Putamen (tissue), 1 donor: ENCODE measurements around the gene MAP4.
"Not testable (repeated sequence)": the region's sequence is repeated elsewhere in the genome, so short reads cannot be mapped to it uniquely, and the experiment has no call there.

Source experiments
- DNase-seq: peaks from one replicate; pipeline ENCODE4 v3.0.0-alpha.2; 2016; ENCODE audit warnings: low spot score

MAP4 gene, protein sequence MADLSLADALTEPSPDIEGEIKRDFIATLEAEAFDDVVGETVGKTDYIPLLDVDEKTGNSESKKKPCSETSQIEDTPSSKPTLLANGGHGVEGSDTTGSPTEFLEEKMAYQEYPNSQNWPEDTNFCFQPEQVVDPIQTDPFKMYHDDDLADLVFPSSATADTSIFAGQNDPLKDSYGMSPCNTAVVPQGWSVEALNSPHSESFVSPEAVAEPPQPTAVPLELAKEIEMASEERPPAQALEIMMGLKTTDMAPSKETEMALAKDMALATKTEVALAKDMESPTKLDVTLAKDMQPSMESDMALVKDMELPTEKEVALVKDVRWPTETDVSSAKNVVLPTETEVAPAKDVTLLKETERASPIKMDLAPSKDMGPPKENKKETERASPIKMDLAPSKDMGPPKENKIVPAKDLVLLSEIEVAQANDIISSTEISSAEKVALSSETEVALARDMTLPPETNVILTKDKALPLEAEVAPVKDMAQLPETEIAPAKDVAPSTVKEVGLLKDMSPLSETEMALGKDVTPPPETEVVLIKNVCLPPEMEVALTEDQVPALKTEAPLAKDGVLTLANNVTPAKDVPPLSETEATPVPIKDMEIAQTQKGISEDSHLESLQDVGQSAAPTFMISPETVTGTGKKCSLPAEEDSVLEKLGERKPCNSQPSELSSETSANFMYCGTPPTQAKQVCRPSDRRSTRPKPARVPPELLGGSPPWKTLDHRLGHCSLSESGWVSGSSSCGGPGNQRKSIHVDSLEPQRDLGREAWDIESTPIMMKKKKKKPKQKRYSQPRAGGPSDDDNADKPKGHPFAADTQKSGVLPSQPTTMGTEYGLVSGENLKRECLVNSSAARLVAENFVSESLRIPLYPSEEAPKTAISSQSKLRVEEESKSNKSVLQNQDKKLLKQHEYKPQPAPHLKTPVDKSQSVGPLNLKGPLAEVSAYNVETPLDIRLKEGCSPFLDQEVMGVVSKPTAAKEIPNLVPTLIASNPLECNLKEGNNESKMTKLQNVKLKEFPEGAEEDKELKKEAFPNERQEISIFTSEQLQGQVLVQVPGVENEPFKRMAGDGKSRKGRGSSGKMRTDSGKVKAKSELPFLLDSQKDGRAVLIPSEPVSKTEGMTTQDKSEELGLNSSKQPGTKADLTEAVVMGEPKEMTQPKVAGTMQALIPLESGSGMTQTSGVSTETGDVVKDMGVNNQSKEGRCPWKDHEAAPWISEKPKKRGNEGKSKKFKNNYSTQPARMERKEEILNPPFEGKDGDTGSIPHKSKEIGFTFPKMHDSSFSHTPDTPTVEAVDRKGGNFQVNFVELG (N-terminal part only)

DNA sequence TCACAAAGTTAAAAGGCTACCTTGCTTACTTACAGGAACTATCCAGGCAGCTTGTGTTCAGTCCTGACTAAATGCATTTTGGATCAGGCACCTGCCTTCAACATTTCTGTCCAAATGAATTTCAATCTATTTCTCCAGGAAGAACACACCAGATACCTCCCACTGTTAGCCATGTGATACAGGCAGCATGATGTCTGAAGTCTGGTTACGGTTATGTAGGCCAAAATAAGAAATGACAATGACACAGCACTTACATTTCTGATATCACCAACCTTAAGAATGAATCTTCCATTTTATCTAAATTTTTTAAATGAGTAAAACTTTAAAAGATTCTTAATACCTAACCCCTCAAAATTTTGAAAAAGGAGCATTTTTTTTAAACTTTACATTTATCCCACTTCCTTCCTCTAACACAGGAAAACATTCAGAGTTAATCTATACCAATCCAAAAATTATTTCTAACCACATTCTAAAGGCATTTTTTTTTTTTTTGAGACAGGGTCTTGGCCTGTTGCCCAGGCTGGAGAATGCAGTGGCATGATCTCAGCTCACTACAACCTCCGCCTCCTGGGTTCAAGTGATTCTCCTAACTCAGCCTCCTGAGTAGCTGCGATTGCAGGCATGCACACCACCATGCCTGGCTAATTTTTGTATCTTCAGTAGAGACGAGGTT is at the start of gene MAP4:
TSS of gene MAP4 (minus strand) at position 116 of the 673 bp plus-strand sequence. CDS start 17,556 bp downstream, outside the sequence.
- no peak for DNase-seq

- DNase-seq, result no peak
Observed at GRCh38 chr3:48065035-48065434, 48.8 kb upstream of the MAP4 start.

GRCh38 chr3:48064292-48064829 is 48.1 kb upstream of the MAP4 start:
- no peak for DNase-seq

- not testable (repeated sequence) for DNase-seq
Observed at GRCh38 chr3:48061586-48061985, 45.4 kb upstream of the MAP4 start.

DNA sequence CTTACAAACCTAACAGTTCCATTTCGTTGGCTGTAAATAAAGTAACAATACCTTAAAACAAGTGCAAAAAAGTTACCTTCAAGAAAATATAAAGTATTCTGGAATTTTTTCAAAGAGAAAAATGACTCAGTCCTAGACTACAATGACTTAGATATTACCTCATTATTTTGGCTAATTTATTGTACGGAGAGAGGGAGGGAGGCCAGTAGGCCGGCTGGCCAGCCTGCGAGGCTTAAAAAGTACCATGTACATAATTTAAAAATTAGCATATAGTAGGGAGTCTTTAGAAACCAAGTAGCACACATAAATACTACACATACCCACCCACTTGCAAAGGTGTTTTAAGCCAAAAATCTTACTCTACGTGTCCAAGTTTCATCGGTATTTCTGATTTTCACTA is 41.9 kb upstream of the MAP4 start:
- DNase-seq, result no peak

GRCh38 chr3:48057521-48057920 is 41.3 kb upstream of the MAP4 start:
- DNase-seq, result no peak

DNA sequence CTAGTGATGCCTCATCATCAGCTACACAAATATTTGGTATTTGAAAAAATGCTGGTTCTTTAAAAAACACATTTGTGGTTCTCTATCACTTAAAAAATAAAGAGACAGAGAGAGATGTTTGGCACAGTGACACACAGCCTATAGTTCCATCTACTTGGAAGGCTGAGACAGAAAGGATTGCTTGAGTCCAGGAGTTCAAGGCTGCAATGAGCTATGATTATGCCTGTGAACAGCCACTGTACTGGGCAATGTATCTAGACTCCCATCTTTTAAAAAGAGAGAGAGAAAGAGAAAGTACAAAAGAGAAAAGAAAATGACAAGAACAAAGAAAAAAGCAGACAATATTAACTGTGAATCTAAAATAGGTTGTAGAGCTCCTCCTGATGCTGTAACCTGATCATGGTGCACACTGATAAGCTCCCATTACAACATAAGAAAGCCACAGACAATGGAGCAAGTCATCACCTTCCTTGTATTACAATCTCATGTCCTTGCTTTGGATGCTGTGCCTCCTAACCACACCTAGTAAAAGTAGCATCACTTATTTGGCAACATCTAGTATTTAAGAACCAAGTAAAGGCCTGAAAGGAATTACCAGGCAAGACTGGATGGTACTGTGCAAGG is 31.7 kb upstream of the MAP4 start:
- DNase-seq, result no peak

GRCh38 chr3:48042071-48042760 is 26.0 kb upstream of the MAP4 start:
- no peak for DNase-seq

DNA sequence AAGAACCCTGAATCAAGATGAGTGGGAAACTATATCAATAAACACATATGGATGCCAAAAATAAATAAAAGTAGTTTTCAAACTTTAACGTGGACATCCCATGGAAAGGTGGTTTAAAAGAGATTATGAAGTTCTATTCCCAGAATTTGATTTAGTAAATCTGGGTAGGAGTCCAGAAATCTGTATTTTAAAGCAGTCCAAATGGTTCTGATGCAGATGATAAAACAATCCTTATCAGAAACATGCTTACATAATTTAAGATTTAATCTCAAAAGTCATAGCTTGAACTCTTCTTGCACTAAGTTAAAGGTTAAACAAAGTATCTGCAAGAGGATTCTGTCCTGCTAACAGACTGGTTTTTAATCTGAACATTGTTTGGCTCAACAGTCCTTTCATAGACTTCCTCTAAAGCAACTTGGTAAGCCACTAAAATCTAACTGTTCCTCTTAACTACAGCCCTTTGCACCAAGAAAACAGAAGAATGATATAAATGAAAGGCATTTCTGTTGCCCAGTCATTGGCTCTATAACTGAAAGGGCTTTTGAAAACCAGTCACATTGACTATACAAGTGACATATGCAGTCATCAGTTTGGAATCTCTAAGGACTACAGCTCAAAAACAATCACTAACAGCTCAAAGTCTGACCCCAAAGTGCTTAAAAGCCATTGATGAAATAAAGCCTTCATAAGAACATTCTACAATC is 23.4 kb upstream of the MAP4 start:
- peak; percentile 77 for DNase-seq

DNA sequence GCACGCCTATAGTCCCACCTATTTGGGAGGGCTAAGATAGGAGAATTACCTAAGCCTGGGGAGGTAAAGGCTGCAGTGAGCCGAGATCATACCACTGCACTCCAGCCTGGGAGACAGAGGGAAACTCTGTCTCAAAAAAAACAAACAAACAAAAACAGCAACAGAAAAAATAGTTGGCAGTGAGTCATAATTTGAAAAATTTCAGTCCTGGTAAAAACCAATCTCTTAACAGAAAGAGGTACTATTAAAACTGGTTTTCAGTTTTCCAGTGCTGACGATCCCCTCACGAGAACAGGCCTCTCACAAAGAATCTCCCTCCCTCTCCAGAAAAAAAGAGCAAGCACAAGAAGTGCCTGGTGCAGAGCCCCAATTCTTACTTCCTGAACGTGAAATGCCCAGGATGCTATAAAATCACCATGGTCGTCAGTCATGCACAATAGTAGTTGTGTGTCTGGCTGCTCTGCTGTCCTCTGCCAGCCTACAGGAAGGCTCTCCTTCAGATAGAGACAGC is 22.8 kb upstream of the MAP4 start:
- peak; percentile 12 for DNase-seq

DNA sequence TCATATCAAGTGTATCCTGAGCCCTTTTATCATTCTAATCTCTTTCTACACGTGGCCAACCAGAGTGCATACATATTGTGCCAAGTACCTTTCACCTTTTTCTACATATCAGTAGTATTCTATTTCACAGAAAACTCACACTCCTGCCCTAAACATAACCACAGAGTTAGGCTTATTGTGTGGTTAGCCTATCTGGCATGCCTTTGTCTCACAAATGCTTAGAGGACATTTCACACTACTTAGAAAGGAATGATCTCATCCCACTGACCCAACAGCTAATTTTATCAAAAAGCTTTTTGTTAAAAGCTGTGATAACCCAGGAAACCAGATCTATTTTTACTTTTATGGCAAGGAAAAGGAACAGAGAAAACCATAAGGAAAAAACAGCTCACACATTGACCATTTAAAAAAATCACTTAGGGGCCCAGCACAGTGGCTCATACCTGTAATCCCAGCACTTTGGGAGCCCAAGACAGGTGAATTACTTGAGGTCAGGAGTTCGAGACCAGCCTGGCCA is 17.8 kb upstream of the MAP4 start:
- DNase-seq, result peak; percentile 52

GRCh38 chr3:48030188-48030587 is 14.0 kb upstream of the MAP4 start:
- no peak for DNase-seq

GRCh38 chr3:48026951-48027908 is 11.0 kb upstream of the MAP4 start:
- DNase-seq, result no peak

- no peak for DNase-seq
Observed at GRCh38 chr3:48026098-48026497, 9.9 kb upstream of the MAP4 start.

GRCh38 chr3:48024401-48024800 is 8.2 kb upstream of the MAP4 start:
- DNase-seq, result no peak

- DNase-seq, result no peak
Observed at GRCh38 chr3:48023377-48023776, 7.2 kb upstream of the MAP4 start.

DNA sequence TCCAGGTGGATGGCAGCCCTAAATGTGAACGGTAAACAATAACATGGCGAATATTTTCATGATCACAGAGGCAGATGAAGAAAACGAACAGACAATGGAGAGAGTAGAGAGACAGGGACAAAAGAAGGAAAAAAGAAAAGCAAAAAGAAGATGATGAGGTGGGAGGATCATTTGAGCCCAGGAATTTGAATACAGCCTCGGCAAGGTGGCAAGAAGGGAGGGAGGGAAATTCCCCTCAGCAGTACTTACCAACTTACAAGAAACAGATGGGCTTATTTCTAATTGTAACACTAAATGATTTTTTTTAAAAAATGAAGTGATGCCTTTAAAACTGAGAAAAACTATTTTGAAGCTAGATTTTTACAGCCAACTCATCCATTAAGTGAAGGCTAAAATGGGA is 6.0 kb upstream of the MAP4 start:
- no peak for DNase-seq

DNA sequence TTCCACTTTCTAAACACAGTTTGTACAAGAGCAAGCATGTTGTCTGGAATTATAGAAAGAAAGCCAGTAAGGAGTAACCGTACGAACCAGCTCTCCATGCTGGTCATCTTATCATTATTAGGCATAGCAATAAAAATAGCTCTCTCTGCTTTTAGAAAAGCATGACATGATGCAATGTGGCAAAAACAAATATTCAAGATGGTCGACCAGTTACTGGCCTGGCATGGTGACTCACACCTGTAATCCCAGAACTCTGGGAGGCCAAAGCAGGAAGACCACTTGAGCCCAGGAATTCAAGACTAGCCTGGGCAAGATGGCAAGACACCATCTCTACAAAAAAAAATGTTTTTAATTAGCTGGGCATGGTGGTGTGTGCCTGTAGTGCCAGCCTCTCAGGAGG is 2.6 kb upstream of the MAP4 start:
- no peak for DNase-seq
